Activated T-cell treated with anti-CD3 and anti-CD28 coated beads, Interleukin-2, amount 50 U/mL, for 48 hours (primary cell): ENCODE data around the gene KCNH5.
"Not testable (repeated sequence)": the region's sequence is repeated elsewhere in the genome, so short reads cannot be mapped to it uniquely, and the experiment has no call there.

ENCODE experiments used
- DNase-seq, 2 experiments: peaks; one replicate each; pipeline ENCODE4 v3.0.0-alpha.2; 2020

The KCNH5 gene

GRCh38 chr14:62864588-62864987, 180.7 kb downstream of the KCNH5 start:
- no peak for DNase-seq

- not testable (repeated sequence) for DNase-seq
Measured at GRCh38 chr14:62858011-62858410, 187.2 kb downstream of the KCNH5 start.

GRCh38 chr14:62854951-62855350, 190.3 kb downstream of the KCNH5 start:
- DNase-seq: no peak

GRCh38 chr14:62847168-62847567, 198.1 kb downstream of the KCNH5 start:
- DNase-seq: no peak

- DNase-seq: no peak
Measured at GRCh38 chr14:62844546-62844945, 200.7 kb downstream of the KCNH5 start.

GRCh38 chr14:62824086-62824485, 221.2 kb downstream of the KCNH5 start:
- no peak for DNase-seq

- DNase-seq: no peak
Measured at GRCh38 chr14:62819931-62820330, 225.3 kb downstream of the KCNH5 start.

GRCh38 chr14:62807636-62808035, 237.6 kb downstream of the KCNH5 start:
- DNase-seq: no peak

- DNase-seq: no peak
Measured at GRCh38 chr14:62800577-62800976, 244.7 kb downstream of the KCNH5 start.

- DNase-seq: no peak
Measured at GRCh38 chr14:62796431-62796830, 248.8 kb downstream of the KCNH5 start.

GRCh38 chr14:62792578-62792977, 252.7 kb downstream of the KCNH5 start:
- no peak for DNase-seq

GRCh38 chr14:62781328-62781727, 263.9 kb downstream of the KCNH5 start:
- DNase-seq: not testable (repeated sequence)

- DNase-seq: no peak
Measured at GRCh38 chr14:62778852-62779251, 266.4 kb downstream of the KCNH5 start.

GRCh38 chr14:62778310-62778709, 266.9 kb downstream of the KCNH5 start:
- DNase-seq: no peak

GRCh38 chr14:62777510-62777909, 267.7 kb downstream of the KCNH5 start:
- no peak for DNase-seq

- DNase-seq: no peak
Measured at GRCh38 chr14:62776300-62776699, 269.0 kb downstream of the KCNH5 start.

- DNase-seq: no peak
Measured at GRCh38 chr14:62768753-62769152, 276.5 kb downstream of the KCNH5 start.

- no peak for DNase-seq
Measured at GRCh38 chr14:62763951-62764350, 281.3 kb downstream of the KCNH5 start.

- no peak for DNase-seq
Measured at GRCh38 chr14:62759796-62760195, 285.5 kb downstream of the KCNH5 start.

- DNase-seq: not testable (repeated sequence)
Measured at GRCh38 chr14:62746881-62747280, 298.4 kb downstream of the KCNH5 start.

GRCh38 chr14:62745496-62745895, 299.8 kb downstream of the KCNH5 start:
- DNase-seq: no peak

GRCh38 chr14:62743560-62743959, 301.7 kb downstream of the KCNH5 start:
- DNase-seq: no peak

GRCh38 chr14:62743118-62743517, 302.1 kb downstream of the KCNH5 start:
- DNase-seq: no peak

- DNase-seq: no peak
Measured at GRCh38 chr14:62739647-62740046, 305.6 kb downstream of the KCNH5 start.

GRCh38 chr14:62736048-62737043, 308.9 kb downstream of the KCNH5 start:
- no peak for DNase-seq
